ENCODE data around the gene SPATA45. TPM values are rescaled to one million over a fixed set of nuclear protein-coding genes. Genes with fewer than 3 reads are reported as not detected.

SPATA45 gene
- total RNA-seq, 3 donors from 2014 or later (not counting 1 experiment from before 2014, with no cell fraction given), result 0.80 TPM; not detected in 2

GRCh38 chr1:212780759-212781158 is 66.7 kb downstream of the SPATA45 start:
- Histone ChIP-seq H3K4me3 (ENCODE audit: low read length) (no peak overlapping the region), H3K9me3 (ENCODE audit: control insufficient read depth, insufficient read depth, low read length) (no peaks in the 10 kb centered on the region), H3K4me1 (ENCODE audit: control insufficient read depth, insufficient read depth, low read length) (no peaks in the 10 kb centered on the region), H3K27ac (ENCODE audit: low read length) (no peak overlapping the region), H3K36me3 (ENCODE audit: control insufficient read depth, insufficient read depth, low read length) (peaks cover 46% of the 10 kb centered on the region), H3K27me3 (ENCODE audit: control insufficient read depth, insufficient read depth, low read length) (no peaks in the 10 kb centered on the region)
- no peaks in the 10 kb centered on the region for H3K27me3 Mint-ChIP-seq (ENCODE audit: low read depth in 2 of 2)
- H3K36me3 Mint-ChIP-seq, result peaks cover 18% of the 10 kb centered on the region
- H3K4me3 Mint-ChIP-seq, result no peak overlapping the region
- ATAC-seq, result no peak
- no peaks in the 10 kb centered on the region for H3K9me3 Mint-ChIP-seq
- WGBS (ENCODE audit: insufficient coverage), result 84% methylated on average over 3 of the region's 3 CpGs
- no peak overlapping the region for H3K27ac Mint-ChIP-seq
- intact Hi-C loops (cut with micrococcal nuclease), result loop anchor here (5.0 kb wide), 1 partner anchor 323 kb away; no protein-coding TSS in a partner anchor
- peaks cover 5 to 11% of the 10 kb centered on the region in 2 donors for H3K4me1 Mint-ChIP-seq
- TF ChIP-seq CTCF (IDR thresholded peaks at IDR 0.05), result no peak
- DNase-seq, result no peak

Other genes starting within 250 kb of the SPATA45 start
- gene ATF3, start 238.9 kb downstream of the SPATA45 start, total RNA-seq, result 100 to 1,000 TPM in 1 of 3 donors, 10 to 100 TPM in 2; 62.2 to 135 (median 78.5) TPM
- gene BATF3, start 147.8 kb downstream of the SPATA45 start, total RNA-seq, result 1 to 10 TPM in 2 of 3 donors, under 1 TPM in 1; 0.25 to 3.6 (median 1.2) TPM
- 10 to 100 TPM; 17.0 to 23.8 (median 23.4) TPM for gene NSL1, start 55.9 kb downstream of the SPATA45 start, total RNA-seq
- 10 to 100 TPM; 11.6 to 14.6 (median 13.4) TPM for gene TATDN3, start 55.8 kb downstream of the SPATA45 start, total RNA-seq
- gene FLVCR1, start 10.6 kb upstream of the SPATA45 start, total RNA-seq, result 10 to 100 TPM in 2 of 3 donors, 1 to 10 TPM in 1; 8.1 to 15.0 (median 11.4) TPM
- gene VASH2, start 102.9 kb upstream of the SPATA45 start, total RNA-seq, result not detected
- gene ANGEL2, start 168.2 kb upstream of the SPATA45 start, total RNA-seq, result 10 to 100 TPM; 68.1 to 75.3 (median 72.1) TPM
- 10 to 100 TPM; 19.6 to 32.7 (median 24.1) TPM for gene RPS6KC1, start 203.6 kb upstream of the SPATA45 start, total RNA-seq